K562 (cell line): Measurements from ENCODE around the gene NFIC. TPM values are rescaled to one million over a fixed set of nuclear protein-coding genes. Genes with fewer than 3 reads are reported as not detected.

Experiments
- CBFB ChIP-seq: sonication (generic); formaldehyde crosslinking; IDR thresholded peaks from 2 replicates; pipeline ENCODE4 v1.4.0; 2020; ENCODE audit warnings: mild to moderate bottlenecking, missing genetic modification reagents
- CEBPG ChIP-seq, 3 experiments: fragments of 200-800 bp in 1 of 3; sonication (Bioruptor generic) in 1 of 3; sonication (generic) in 1 of 3; formaldehyde crosslinking in 1 of 3; IDR thresholded peaks in 2 of 3; conservative IDR thresholded peaks in 1 of 3; 2 replicates each; pipeline versions ENCODE4 v1.6.1 to v1.8.0; 2016 to 2022; ENCODE audit warnings: missing compliant biosample characterization in 2 of 3, missing genetic modification characterization in 2 of 3, mild to moderate bottlenecking in 1 of 3, missing genetic modification reagents in 1 of 3
- ETV6 ChIP-seq, 3 experiments: fragments of 150-350 bp in 1 of 3; sonication (generic) in 1 of 3; formaldehyde crosslinking in 1 of 3; IDR thresholded peaks; 2 replicates each; pipeline versions ENCODE4 v1.6.1 to v1.8.0; 2014 to 2022; ENCODE audit warnings: borderline replicate concordance in 2 of 3, low read depth in 2 of 3, antibody characterized with exemption in 1 of 3, low read length in 1 of 3, mild to moderate bottlenecking in 1 of 3, missing genetic modification reagents in 1 of 3
- FOXJ3 ChIP-seq: sonication (generic); formaldehyde crosslinking; IDR thresholded peaks from 2 replicates; pipeline ENCODE4 v1.4.0; 2020; ENCODE audit warnings: mild to moderate bottlenecking, missing genetic modification reagents
- FOXP1 ChIP-seq: sonication (generic); formaldehyde crosslinking; IDR thresholded peaks from 2 replicates; pipeline ENCODE4 v1.8.0; 2022; ENCODE audit warnings: mild to moderate bottlenecking, missing genetic modification reagents
- GTF2A2 ChIP-seq: IDR thresholded peaks from 2 replicates; pipeline ENCODE4 v1.6.1; 2016; ENCODE audit warnings: mild to moderate bottlenecking, missing genetic modification characterization, missing compliant biosample characterization
- HBP1 ChIP-seq: fragments of 450-650 bp; formaldehyde crosslinking; IDR thresholded peaks from 2 replicates; pipeline ENCODE4 v1.4.0; 2022; ENCODE audit warnings: missing genetic modification characterization
- MTF1 ChIP-seq: fragments of 250-450 bp; sonication (Bioruptor Pico); IDR thresholded peaks from 2 replicates; pipeline ENCODE4 v1.9.0; 2021; ENCODE audit warnings: moderate library complexity, mild to moderate bottlenecking, inconsistent platforms, borderline replicate concordance
- NBN ChIP-seq: fragments of 450-650 bp; IDR thresholded peaks from 2 replicates; pipeline ENCODE4 v1.6.1; 2016; ENCODE audit warnings: low read depth, mild to moderate bottlenecking
- NFE2 ChIP-seq: IDR thresholded peaks from 2 replicates; pipeline ENCODE4 v1.6.1; 2014; ENCODE audit warnings: antibody characterized with exemption, low read depth
- NR4A1 ChIP-seq, 2 experiments: fragments of 250-450 bp in 1 of 2; fragments of 450-650 bp in 1 of 2; sonication (Bioruptor Pico) in 1 of 2; IDR thresholded peaks; 2 replicates each; pipeline versions ENCODE4 v1.4.0 to v1.6.1; 2016 to 2020; ENCODE audit warnings: mild to moderate bottlenecking in 2 of 2, missing compliant biosample characterization in 1 of 2, missing genetic modification characterization in 1 of 2, moderate library complexity in 1 of 2
- PHF21A ChIP-seq: fragments of 450-650 bp; IDR thresholded peaks from 2 replicates; pipeline ENCODE4 v1.6.1; 2017; ENCODE audit warnings: low read depth, borderline replicate concordance
- RBM25 ChIP-seq: fragments of 200-400 bp; formaldehyde crosslinking; IDR thresholded peaks from 2 replicates; pipeline ENCODE4 v1.6.1; 2018; ENCODE audit warnings: low read length, low read depth, moderate library complexity; ENCODE audit not compliant: severe bottlenecking
- SIX5 ChIP-seq, 2 experiments: IDR thresholded peaks; 2 replicates each; pipeline ENCODE4 v1.6.1; 2011; ENCODE audit warnings: low read length in 2 of 2, borderline replicate concordance in 1 of 2, low read depth in 1 of 2, mild to moderate bottlenecking in 1 of 2, moderate library complexity in 1 of 2; ENCODE audit not compliant: insufficient read depth in 1 of 2
- SLC30A9 ChIP-seq: fragments of 250-450 bp; sonication (Bioruptor Pico); IDR thresholded peaks from 2 replicates; pipeline ENCODE4 v1.8.0; 2022; ENCODE audit warnings: mild to moderate bottlenecking, moderate library complexity
- TBP ChIP-seq: optimal IDR thresholded peaks from 2 replicates; pipeline ENCODE3; 2011; ENCODE audit warnings: low read depth, low read length, improper control_type of control experiment
- TFE3 ChIP-seq: fragments of 450-650 bp; formaldehyde crosslinking; IDR thresholded peaks from 2 replicates; pipeline ENCODE4 v1.4.0; 2020; ENCODE audit warnings: mild to moderate bottlenecking, mixed read lengths
- ZNF133 ChIP-seq: fragments of 250-450 bp; sonication (Bioruptor Pico); IDR thresholded peaks from 2 replicates; pipeline ENCODE4 v1.4.0; 2020; ENCODE audit warnings: mild to moderate bottlenecking
- ZNF655 ChIP-seq: fragments of 250-450 bp; sonication (Bioruptor Pico); IDR thresholded peaks from 2 replicates; pipeline ENCODE4 v1.5.0; 2021
- polyA plus RNA-seq, 8 experiments: library from polyadenylated mRNA; depleted of rRNA in 4 of 8; stranded (reverse) in 5 of 8; unstranded in 3 of 8; fragments of >200 nt; fragmentation: Nextera tagmentation in 2 of 8; fragmentation: Illumina TruSeq in 1 of 8; extraction: Ambion mirVana in 2 of 8; extraction: Trizol in 1 of 8; gene quantifications; 2 replicates each; pipeline versions ENCODE4 v1.2.1 to v1.2.3, GENCODE V29; 2011 to 2014; ENCODE audit warnings: inconsistent platforms in 1 of 8, missing spikeins in 1 of 8
- total RNA-seq, 7 experiments: library from RNA; depleted of rRNA in 6 of 7; stranded (reverse); fragments of >200 nt in 6 of 7; fragmentation: Illumina TruSeq in 2 of 7; extraction: Trizol in 2 of 7; gene quantifications; 2 replicates each; pipeline versions ENCODE4 v1.2.1 to v1.2.3, GENCODE V29; 2011 to 2021; ENCODE audit warnings: low replicate concordance in 1 of 7

The NFIC gene
- total and polyA plus RNA-seq, 9 of the 15 experiments (the other 6 are each of a cell fraction or from before 2014, with no cell fraction given), result 0.71 to 62.1 (median 6.9) TPM

GRCh38 chr19:3467437-3468198, 101.2 kb downstream of the NFIC start (continued):
- TF ChIP-seq NBN (no peak), SLC30A9 (CRISPR knock-in tag) (no peak), NFE2 (no peak), ETV6 (IDR thresholded peaks at IDR 0.05; ENCODE audit: borderline replicate concordance in 1 of 2, low read depth in 2 of 2, low read length in 1 of 2) (no peak), ETV6 (CRISPR knock-in tag; IDR thresholded peaks at IDR 0.05; ENCODE audit: borderline replicate concordance) (no peak), HBP1 (CRISPR knock-in tag) (no peak), TFE3 (CRISPR knock-in tag) (no peak), CEBPG (CRISPR knock-in tag; IDR thresholded peaks at IDR 0.05) (no peak), CEBPG (tag; conservative IDR thresholded peaks at IDR 0.05 in 1 of 2, IDR thresholded peaks at IDR 0.05 in 1 of 2) (no peak), GTF2A2 (no peak), CBFB (CRISPR knock-in tag) (no peak), FOXP1 (no peak), PHF21A (no peak), TBP (no peak), NR4A1 (CRISPR knock-in tag; IDR thresholded peaks at IDR 0.05) (no peak), NR4A1 (tag; IDR thresholded peaks at IDR 0.05) (no peak), ZNF655 (CRISPR knock-in tag) (no peak), SIX5 (IDR thresholded peaks at IDR 0.05; ENCODE audit: borderline replicate concordance in 1 of 2, insufficient read depth in 1 of 2, low read depth in 1 of 2, low read length in 2 of 2) (no peak), FOXJ3 (no peak), RBM25 (no peak), ZNF133 (CRISPR knock-in tag) (no peak), MTF1 (CRISPR knock-in tag) (no peak)
